Smooth muscle cell (in vitro differentiated cells): Measurements from ENCODE around the gene HTR1A. TPM values are rescaled to one million over a fixed set of nuclear protein-coding genes. Genes with fewer than 3 reads are reported as not detected.

Source experiments
- DNase-seq: peaks from one replicate; lab custom pipeline; 2025; ENCODE audit not compliant: unreplicated experiment; lab: John Stamatoyannopoulos, UW
- H2AFZ ChIP-seq: fragments of 200-600 bp; sonication (generic); 2 replicates; pipeline ENCODE4 v1.6.0; 2016; ENCODE audit warnings: antibody characterized with exemption, low read depth, mild to moderate bottlenecking
- H3F3A ChIP-seq: fragments of 200-600 bp; sonication (generic); 2 replicates; pipeline ENCODE4 v1.6.0; 2017; ENCODE audit warnings: antibody characterized with exemption, low read depth
- H3K27ac ChIP-seq: fragments of 200-600 bp; sonication (generic); 2 replicates; pipeline ENCODE4 v1.5.1; 2016; ENCODE audit warnings: low read depth, mild to moderate bottlenecking
- H3K27me3 ChIP-seq: fragments of 200-600 bp; sonication (generic); 2 replicates; pipeline ENCODE4 v1.6.1; 2016; ENCODE audit warnings: low read depth, mild to moderate bottlenecking
- H3K36me3 ChIP-seq: fragments of 200-600 bp; sonication (generic); 2 replicates; pipeline ENCODE4 v1.5.1; 2016; ENCODE audit warnings: low read depth
- H3K4me1 ChIP-seq: fragments of 200-600 bp; sonication (generic); 2 replicates; pipeline ENCODE4 v1.5.1; 2016; ENCODE audit warnings: low read depth
- H3K4me2 ChIP-seq: fragments of 200-600 bp; sonication (generic); 2 replicates; pipeline ENCODE4 v1.6.0; 2016; ENCODE audit warnings: mild to moderate bottlenecking
- H3K4me3 ChIP-seq: fragments of 200-600 bp; sonication (generic); 2 replicates; pipeline ENCODE4 v1.5.1; 2016; ENCODE audit warnings: mild to moderate bottlenecking
- H3K79me2 ChIP-seq: fragments of 200-600 bp; sonication (generic); 2 replicates; pipeline ENCODE4 v1.6.0; 2016; ENCODE audit warnings: low read depth, mild to moderate bottlenecking
- H3K9ac ChIP-seq: fragments of 200-600 bp; sonication (generic); 2 replicates; pipeline ENCODE4 v1.6.0; 2016; ENCODE audit warnings: low read depth
- H3K9me3 ChIP-seq: fragments of 200-600 bp; sonication (generic); replicated peaks from 2 replicates; pipeline ENCODE4 v1.5.1; 2016; ENCODE audit warnings: low read depth
- H4K20me1 ChIP-seq: fragments of 200-600 bp; sonication (generic); 2 replicates; pipeline ENCODE4 v1.6.0; 2016; ENCODE audit warnings: low read depth
- WGBS: methylation state at CpG from one replicate; pipeline ENCODE4 v1.1.7; 2016; ENCODE audit warnings: low lambda C conversion rate; 5-methylcytosine and 5-hydroxymethylcytosine counted together
- polyA plus RNA-seq: library from polyadenylated mRNA; unstranded; fragments of >200 nt; fragmentation: Nextera tagmentation; extraction: Ambion mirVana; gene quantifications from 2 replicates; pipeline ENCODE4 v1.2.1, GENCODE V29; 2016
- total RNA-seq: library from RNA; depleted of rRNA; stranded (reverse); fragments of >200 nt; gene quantifications from 2 replicates; pipeline ENCODE4 v1.2.3, GENCODE V29; 2014
- TF ChIP-seq, protein P1 (sequence below): fragments of 200-600 bp; sonication (generic); IDR thresholded peaks from 2 replicates; pipeline ENCODE4 v1.5.1; 2017; ENCODE audit warnings: borderline replicate concordance, mild to moderate bottlenecking, antibody characterized with exemption; ENCODE audit not compliant: insufficient read depth, poor library complexity, severe bottlenecking

HTR1A gene
- total and polyA plus RNA-seq, 2 experiments from 2014 or later, result not detected

DNA sequence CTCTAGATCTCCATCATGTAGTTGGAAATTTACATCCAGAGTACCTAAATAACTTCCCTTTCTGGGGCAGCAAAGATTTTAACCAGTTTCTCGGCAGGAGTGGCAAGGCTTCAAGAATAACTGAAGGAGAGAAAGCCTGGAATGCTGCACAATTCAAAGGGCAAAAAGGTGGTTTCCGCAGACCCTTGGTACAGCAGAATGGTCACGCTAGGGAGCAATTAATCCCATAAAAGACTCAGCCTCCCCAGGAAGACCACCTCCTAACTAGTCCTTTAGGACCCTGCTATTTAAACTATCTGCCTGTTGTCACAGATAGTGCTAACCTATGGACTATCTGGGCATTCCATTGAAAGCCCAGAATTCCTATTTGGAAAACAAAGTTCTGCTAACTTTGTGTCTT lies 3.6 kb downstream of the HTR1A start:
- 23% methylated on average over 3 of the region's 3 CpGs for WGBS
- Histone ChIP-seq H3K4me2 (peak overlapping the region; percentile 78), H3K79me2 (no peaks in the 10 kb centered on the region), H2AFZ (no peak overlapping the region), H3K36me3 (no peaks in the 10 kb centered on the region), H3K9ac (no peak overlapping the region), H3K27ac (no peak overlapping the region), H3F3A (no peaks in the 10 kb centered on the region), H3K4me1 (peaks cover 22% of the 10 kb centered on the region), H4K20me1 (no peaks in the 10 kb centered on the region), H3K27me3 (peaks cover 68% of the 10 kb centered on the region), H3K4me3 (no peak overlapping the region), H3K9me3 (no peaks in the 10 kb centered on the region)
- DNase-seq, result no peak
- TF ChIP-seq, protein P1, sequence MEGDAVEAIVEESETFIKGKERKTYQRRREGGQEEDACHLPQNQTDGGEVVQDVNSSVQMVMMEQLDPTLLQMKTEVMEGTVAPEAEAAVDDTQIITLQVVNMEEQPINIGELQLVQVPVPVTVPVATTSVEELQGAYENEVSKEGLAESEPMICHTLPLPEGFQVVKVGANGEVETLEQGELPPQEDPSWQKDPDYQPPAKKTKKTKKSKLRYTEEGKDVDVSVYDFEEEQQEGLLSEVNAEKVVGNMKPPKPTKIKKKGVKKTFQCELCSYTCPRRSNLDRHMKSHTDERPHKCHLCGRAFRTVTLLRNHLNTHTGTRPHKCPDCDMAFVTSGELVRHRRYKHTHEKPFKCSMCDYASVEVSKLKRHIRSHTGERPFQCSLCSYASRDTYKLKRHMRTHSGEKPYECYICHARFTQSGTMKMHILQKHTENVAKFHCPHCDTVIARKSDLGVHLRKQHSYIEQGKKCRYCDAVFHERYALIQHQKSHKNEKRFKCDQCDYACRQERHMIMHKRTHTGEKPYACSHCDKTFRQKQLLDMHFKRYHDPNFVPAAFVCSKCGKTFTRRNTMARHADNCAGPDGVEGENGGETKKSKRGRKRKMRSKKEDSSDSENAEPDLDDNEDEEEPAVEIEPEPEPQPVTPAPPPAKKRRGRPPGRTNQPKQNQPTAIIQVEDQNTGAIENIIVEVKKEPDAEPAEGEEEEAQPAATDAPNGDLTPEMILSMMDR, result no peak

DNA sequence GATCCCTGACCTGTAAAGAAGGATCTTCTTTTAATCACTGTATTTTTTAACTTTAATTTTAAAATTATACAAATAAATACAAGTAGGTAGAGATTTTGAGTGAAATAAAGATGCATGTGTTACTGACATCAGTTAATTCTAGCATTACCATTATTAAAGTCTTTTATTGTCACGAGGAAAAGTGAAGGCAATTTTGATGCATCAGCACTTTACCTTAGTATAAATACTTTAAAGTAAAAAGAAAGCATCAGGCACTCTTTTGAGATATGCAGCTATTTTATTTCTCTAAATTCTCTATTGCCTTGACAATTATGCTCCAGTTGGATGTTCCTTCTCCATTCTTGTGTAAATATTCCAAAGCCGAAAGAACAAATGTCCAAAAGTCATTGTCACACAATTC lies 4.6 kb downstream of the HTR1A start:
- Histone ChIP-seq H3K79me2 (no peaks in the 10 kb centered on the region), H2AFZ (no peak overlapping the region), H4K20me1 (no peaks in the 10 kb centered on the region), H3K9me3 (no peaks in the 10 kb centered on the region), H3K4me3 (no peak overlapping the region), H3K27ac (no peak overlapping the region), H3K9ac (no peak overlapping the region), H3K4me2 (no peak overlapping the region), H3K27me3 (peaks cover 63% of the 10 kb centered on the region), H3K36me3 (no peaks in the 10 kb centered on the region), H3K4me1 (peaks cover 22% of the 10 kb centered on the region), H3F3A (no peaks in the 10 kb centered on the region)
- TF ChIP-seq, protein P1, result no peak
- WGBS, result 85% methylated on average over 2 of the region's 2 CpGs
- DNase-seq, result no peak

DNA sequence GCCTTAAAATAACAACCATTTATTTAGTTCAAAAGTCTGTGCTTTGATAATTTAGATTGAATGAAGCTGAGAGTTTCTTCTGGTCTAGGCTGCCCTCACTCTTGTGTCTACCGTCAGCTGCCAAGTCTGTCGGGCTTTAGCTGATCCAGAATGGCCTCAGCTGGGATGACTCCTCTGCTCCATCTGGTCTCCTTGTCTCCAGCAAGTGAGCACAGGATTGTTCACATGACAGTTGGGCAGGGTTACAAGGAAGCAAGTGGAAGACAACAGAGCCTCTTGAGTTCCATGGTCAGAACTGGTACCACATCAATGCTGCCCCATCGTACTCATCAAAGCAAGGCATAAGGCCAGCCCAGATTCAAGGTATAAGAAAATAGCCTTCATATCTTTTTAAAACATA lies 9.0 kb downstream of the HTR1A start:
- DNase-seq, result no peak
- Histone ChIP-seq H2AFZ (no peak overlapping the region), H3K27me3 (peaks cover 19% of the 10 kb centered on the region), H3K36me3 (no peaks in the 10 kb centered on the region), H3K27ac (no peak overlapping the region), H3F3A (no peaks in the 10 kb centered on the region), H3K79me2 (no peaks in the 10 kb centered on the region), H3K4me3 (no peak overlapping the region), H4K20me1 (no peaks in the 10 kb centered on the region), H3K4me2 (no peak overlapping the region), H3K9ac (no peak overlapping the region), H3K9me3 (no peaks in the 10 kb centered on the region), H3K4me1 (peaks cover 10% of the 10 kb centered on the region)
- 92% methylated on average over 3 of the region's 3 CpGs for WGBS
- TF ChIP-seq, protein P1, result no peak

DNA sequence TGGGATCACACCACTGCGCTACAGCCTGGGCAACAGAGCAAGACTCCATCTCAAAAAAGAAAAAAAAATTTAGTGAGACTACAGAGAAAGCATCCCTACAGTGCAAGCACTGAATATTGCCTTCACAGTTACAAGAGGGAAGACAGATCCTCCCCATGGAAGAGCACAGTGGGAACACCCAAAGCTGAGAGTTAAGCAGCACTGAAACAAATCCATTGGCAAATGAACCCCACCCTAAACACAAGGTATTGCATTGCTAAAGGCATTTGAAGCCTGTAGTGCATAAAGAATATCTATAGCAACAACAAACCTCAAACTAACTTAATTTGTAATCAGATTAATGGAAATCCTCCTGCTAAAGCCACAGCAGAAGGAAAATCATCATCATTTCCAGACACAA lies 27.1 kb downstream of the HTR1A start:
- TF ChIP-seq, protein P1, result no peak
- DNase-seq, result no peak
- no peaks in the 10 kb centered on the region for H3K27me3 ChIP-seq
- no peaks in the 10 kb centered on the region for H3F3A ChIP-seq
- H3K27ac ChIP-seq, result no peak overlapping the region
- whole genome bisulfite sequencing, result 100% methylated on average over 1 of the region's 1 CpG
- H3K36me3 ChIP-seq, result no peaks in the 10 kb centered on the region
- no peaks in the 10 kb centered on the region for H4K20me1 ChIP-seq
- no peak overlapping the region for H3K4me2 ChIP-seq
- no peak overlapping the region for H3K9ac ChIP-seq
- no peaks in the 10 kb centered on the region for H3K79me2 ChIP-seq
- H3K4me1 ChIP-seq, result no peaks in the 10 kb centered on the region
- H2AFZ ChIP-seq, result no peak overlapping the region
- no peak overlapping the region for H3K4me3 ChIP-seq
- H3K9me3 ChIP-seq, result no peaks in the 10 kb centered on the region
